Type B pancreatic cell (in vitro differentiated cells): ENCODE data around the gene CCSER2. TPM values are rescaled to one million over a fixed set of nuclear protein-coding genes. Genes with fewer than 3 reads are reported as not detected.

Experiments used
- DNase-seq: peaks from one replicate; pipeline ENCODE4 v3.0.0; 2021; ENCODE audit warnings: mixed read lengths; ENCODE audit not compliant: unreplicated experiment; ENCODE audit errors: extremely low spot score
- H3K27ac Mint-ChIP-seq: 2 replicates; pipeline ENCODE4 v1.8.0; 2021; ENCODE audit warnings: mild to moderate bottlenecking, mixed read lengths
- H3K27me3 Mint-ChIP-seq: 2 replicates; pipeline ENCODE4 v1.8.0; 2021; ENCODE audit warnings: mixed read lengths
- H3K36me3 Mint-ChIP-seq: 2 replicates; pipeline ENCODE4 v1.8.0; 2021; ENCODE audit warnings: mixed read lengths
- H3K4me1 Mint-ChIP-seq: one replicate; pipeline ENCODE4 v1.8.0; 2021; ENCODE audit warnings: mixed read lengths; ENCODE audit not compliant: unreplicated experiment
- H3K4me3 Mint-ChIP-seq: 2 replicates; pipeline ENCODE4 v1.8.0; 2021; ENCODE audit warnings: mild to moderate bottlenecking, mixed read lengths
- H3K9me3 Mint-ChIP-seq: 2 replicates; pipeline ENCODE4 v1.8.0; 2021; ENCODE audit warnings: mixed read lengths
- CTCF ChIP-seq: fragments of 200-600 bp; sonication (generic); conservative IDR thresholded peaks from 2 replicates; pipeline ENCODE4 v1.5.0; 2021; ENCODE audit warnings: antibody characterized with exemption, mild to moderate bottlenecking
- total RNA-seq: library from RNA; stranded (reverse); gene quantifications from 2 replicates; pipeline ENCODE4 v1.2.1, GENCODE V29; 2021; ENCODE audit warnings: low replicate concordance

CCSER2 gene
- total RNA-seq, 1 donor from 2014 or later = 43.9 TPM

GRCh38 chr10:84374455-84374854, 46.1 kb downstream of the CCSER2 start:
- Mint-ChIP-seq H3K27ac (no peak overlapping the region), H3K9me3 (no peaks in the 10 kb centered on the region), H3K27me3 (no peaks in the 10 kb centered on the region)

GRCh38 chr10:84375011-84375410, 46.6 kb downstream of the CCSER2 start:
- peak overlapping the region; percentile 68 for H3K27ac Mint-ChIP-seq
- peaks cover 23% of the 10 kb centered on the region for H3K36me3 Mint-ChIP-seq
- no peaks in the 10 kb centered on the region for H3K27me3 Mint-ChIP-seq
- peaks cover 3% of the 10 kb centered on the region for H3K4me1 Mint-ChIP-seq
- peak; percentile 80 for TF ChIP-seq CTCF
- no peaks in the 10 kb centered on the region for H3K9me3 Mint-ChIP-seq
- DNase-seq = no peak
- H3K4me3 Mint-ChIP-seq = peak overlapping the region; percentile 73

More at GRCh38 chr10:84374455-84374854, 46.1 kb downstream of the CCSER2 start:
- Mint-ChIP-seq H3K4me1 (peaks cover 3% of the 10 kb centered on the region), H3K36me3 (peaks cover 23% of the 10 kb centered on the region), H3K4me3 (no peak overlapping the region)
- DNase-seq = no peak
- TF ChIP-seq CTCF = no peak

- no peak for DNase-seq
- Mint-ChIP-seq H3K4me1 (peaks cover 3% of the 10 kb centered on the region), H3K27ac (peak overlapping the region; percentile 87), H3K9me3 (no peaks in the 10 kb centered on the region), H3K27me3 (no peaks in the 10 kb centered on the region), H3K4me3 (no peak overlapping the region), H3K36me3 (peaks cover 30% of the 10 kb centered on the region)
- no peak for TF ChIP-seq CTCF
These were observed 47.5 kb downstream of the CCSER2 start for GRCh38 chr10:84375881-84376280.

GRCh38 chr10:84388148-84388547, 59.8 kb downstream of the CCSER2 start:
- no peak overlapping the region for H3K4me3 Mint-ChIP-seq
- no peaks in the 10 kb centered on the region for H3K4me1 Mint-ChIP-seq
- no peaks in the 10 kb centered on the region for H3K27me3 Mint-ChIP-seq
- H3K9me3 Mint-ChIP-seq = peaks cover 13% of the 10 kb centered on the region
- TF ChIP-seq CTCF = no peak
- DNase-seq = no peak
- peaks cover 51% of the 10 kb centered on the region for H3K36me3 Mint-ChIP-seq
- no peak overlapping the region for H3K27ac Mint-ChIP-seq

- Mint-ChIP-seq H3K4me1 (no peaks in the 10 kb centered on the region), H3K4me3 (no peak overlapping the region), H3K27ac (no peak overlapping the region), H3K27me3 (no peaks in the 10 kb centered on the region), H3K9me3 (peaks cover 11% of the 10 kb centered on the region), H3K36me3 (peaks cover 39% of the 10 kb centered on the region)
- no peak for TF ChIP-seq CTCF
- DNase-seq = no peak
These were observed 62.0 kb downstream of the CCSER2 start for GRCh38 chr10:84390364-84390763.

- Mint-ChIP-seq H3K27me3 (no peaks in the 10 kb centered on the region), H3K4me1 (no peaks in the 10 kb centered on the region), H3K4me3 (no peak overlapping the region), H3K36me3 (peaks cover 34% of the 10 kb centered on the region), H3K27ac (no peak overlapping the region), H3K9me3 (peaks cover 8% of the 10 kb centered on the region)
- DNase-seq = no peak
- no peak for TF ChIP-seq CTCF
These were observed 62.9 kb downstream of the CCSER2 start for GRCh38 chr10:84391326-84391725.
